Mammary epithelial cell (primary cell): ENCODE results near the gene GALNT13.

Experiments
- EZH2 ChIP-seq: IDR thresholded peaks from 2 replicates; pipeline ENCODE4 v1.6.1; 2012; ENCODE audit warnings: low read length, inconsistent platforms, borderline replicate concordance
- TF ChIP-seq, protein P1 (sequence below), 2 donors: IDR thresholded peaks in 1 of 2; conservative IDR thresholded peaks in 1 of 2; 2 replicates each; pipeline ENCODE4 v1.5.1; 2011 to 2012; ENCODE audit warnings: inconsistent platforms in 2 of 2, low read length in 2 of 2, mild to moderate bottlenecking in 2 of 2, control low read depth in 1 of 2, low read depth in 1 of 2; ENCODE audit not compliant: insufficient read depth in 1 of 2; ENCODE audit errors: extremely low read depth in 1 of 2

DNA sequence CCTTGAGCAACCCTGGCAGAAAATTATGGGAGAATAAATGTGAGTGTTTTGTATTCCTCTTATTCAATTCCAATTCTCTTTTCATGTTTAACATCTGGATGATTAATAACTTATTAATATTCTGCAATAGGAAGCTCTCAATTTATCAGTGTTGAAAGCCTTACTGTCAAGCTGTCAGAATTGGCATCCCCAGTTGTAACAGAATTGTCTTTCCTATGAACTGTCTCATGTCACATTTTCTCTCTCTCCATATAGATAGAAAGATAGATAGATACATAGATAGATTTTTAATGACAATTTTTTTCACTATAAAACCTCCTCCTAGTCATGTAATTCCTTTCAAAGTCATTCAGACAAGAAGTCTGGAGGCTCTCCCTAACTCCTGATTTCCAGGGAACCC lies 331.5 kb downstream of the GALNT13 start:
- TF ChIP-seq, protein P1, sequence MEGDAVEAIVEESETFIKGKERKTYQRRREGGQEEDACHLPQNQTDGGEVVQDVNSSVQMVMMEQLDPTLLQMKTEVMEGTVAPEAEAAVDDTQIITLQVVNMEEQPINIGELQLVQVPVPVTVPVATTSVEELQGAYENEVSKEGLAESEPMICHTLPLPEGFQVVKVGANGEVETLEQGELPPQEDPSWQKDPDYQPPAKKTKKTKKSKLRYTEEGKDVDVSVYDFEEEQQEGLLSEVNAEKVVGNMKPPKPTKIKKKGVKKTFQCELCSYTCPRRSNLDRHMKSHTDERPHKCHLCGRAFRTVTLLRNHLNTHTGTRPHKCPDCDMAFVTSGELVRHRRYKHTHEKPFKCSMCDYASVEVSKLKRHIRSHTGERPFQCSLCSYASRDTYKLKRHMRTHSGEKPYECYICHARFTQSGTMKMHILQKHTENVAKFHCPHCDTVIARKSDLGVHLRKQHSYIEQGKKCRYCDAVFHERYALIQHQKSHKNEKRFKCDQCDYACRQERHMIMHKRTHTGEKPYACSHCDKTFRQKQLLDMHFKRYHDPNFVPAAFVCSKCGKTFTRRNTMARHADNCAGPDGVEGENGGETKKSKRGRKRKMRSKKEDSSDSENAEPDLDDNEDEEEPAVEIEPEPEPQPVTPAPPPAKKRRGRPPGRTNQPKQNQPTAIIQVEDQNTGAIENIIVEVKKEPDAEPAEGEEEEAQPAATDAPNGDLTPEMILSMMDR (conservative IDR thresholded peaks at IDR 0.05 in 1 of 2, IDR thresholded peaks at IDR 0.05 in 1 of 2; ENCODE audit: extremely low read depth in 1 of 2, insufficient read depth in 1 of 2, low read depth in 1 of 2, low read length in 2 of 2), result no peak
- TF ChIP-seq EZH2, result no peak
